HepG2 (cell line): Measurements from ENCODE around the gene HDAC4. TPM values are rescaled to one million over a fixed set of nuclear protein-coding genes. Genes with fewer than 3 reads are reported as not detected.

Source experiments
- BATF2 ChIP-seq: sonication (generic); formaldehyde crosslinking; IDR thresholded peaks from 2 replicates; pipeline ENCODE4 v1.8.0; 2022; ENCODE audit warnings: mild to moderate bottlenecking, missing genetic modification reagents, moderate library complexity
- CEBPG ChIP-seq: IDR thresholded peaks from 2 replicates; pipeline ENCODE4 v1.6.1; 2016
- DRAP1 ChIP-seq: IDR thresholded peaks from 2 replicates; pipeline ENCODE4 v1.6.1; 2016; ENCODE audit warnings: missing genetic modification reagents, missing compliant biosample characterization
- EP300 ChIP-seq, 3 experiments: sonication (generic) in 1 of 3; formaldehyde crosslinking in 1 of 3; IDR thresholded peaks; 2 replicates each; pipeline versions ENCODE4 v1.5.1 to v1.6.1; 2011 to 2020; ENCODE audit warnings: low read depth in 2 of 3, low read length in 2 of 3, borderline replicate concordance in 1 of 3, improper control_type of control experiment in 1 of 3, mild to moderate bottlenecking in 1 of 3, missing genetic modification reagents in 1 of 3, moderate library complexity in 1 of 3
- FOSL1 ChIP-seq: sonication (generic); formaldehyde crosslinking; IDR thresholded peaks from 2 replicates; pipeline ENCODE4 v1.9.0; 2021; ENCODE audit warnings: missing genetic modification reagents, borderline replicate concordance
- GABPA ChIP-seq, 2 experiments: IDR thresholded peaks; 2 replicates each; pipeline ENCODE4 v1.6.1; 2011 to 2016; ENCODE audit warnings: low read depth in 2 of 2, low read length in 1 of 2, missing biosample characterization in 1 of 2, missing genetic modification characterization in 1 of 2
- HOMEZ ChIP-seq: IDR thresholded peaks from 2 replicates; pipeline ENCODE4 v1.6.1; 2016; ENCODE audit warnings: low read depth
- IRF1 ChIP-seq: sonication (generic); formaldehyde crosslinking; IDR thresholded peaks from 2 replicates; pipeline ENCODE4 v1.4.0; 2020; ENCODE audit warnings: low read depth, mild to moderate bottlenecking, missing genetic modification reagents
- KLF15 ChIP-seq: sonication (generic); formaldehyde crosslinking; IDR thresholded peaks from 2 replicates; pipeline ENCODE4 v1.8.1; 2023; ENCODE audit warnings: borderline replicate concordance, mild to moderate bottlenecking, inconsistent platforms, missing genetic modification reagents, mixed read lengths
- KMT2B ChIP-seq: IDR thresholded peaks from 2 replicates; pipeline ENCODE4 v1.6.1; 2016; ENCODE audit warnings: missing genetic modification reagents, missing compliant biosample characterization
- NRL ChIP-seq: sonication (generic); formaldehyde crosslinking; IDR thresholded peaks from 2 replicates; pipeline ENCODE4 v1.5.0; 2020; ENCODE audit warnings: missing genetic modification reagents, mild to moderate bottlenecking, moderate library complexity, borderline replicate concordance
- POLR2A ChIP-seq, 2 experiments: IDR thresholded peaks; 2 replicates each; pipeline ENCODE4 v1.6.1; 2011; ENCODE audit warnings: low read depth in 2 of 2, low read length in 2 of 2, mild to moderate bottlenecking in 1 of 2, moderate library complexity in 1 of 2; ENCODE audit not compliant: insufficient read depth in 1 of 2
- STAG1 ChIP-seq: sonication (generic); formaldehyde crosslinking; IDR thresholded peaks from 2 replicates; pipeline ENCODE4 v1.4.0; 2020; ENCODE audit warnings: missing genetic modification reagents
- TCF7 ChIP-seq: sonication (generic); IDR thresholded peaks from 2 replicates; pipeline ENCODE4 v1.6.1; 2016; ENCODE audit warnings: antibody characterized with exemption, low read depth
- ZNF407 ChIP-seq: sonication (generic); formaldehyde crosslinking; IDR thresholded peaks from one replicate; pipeline ENCODE4 v1.5.1; 2020; ENCODE audit warnings: mild to moderate bottlenecking, missing genetic modification reagents; ENCODE audit errors: not compliant biosample characterization
- ZSCAN21 ChIP-seq: sonication (generic); formaldehyde crosslinking; IDR thresholded peaks from 2 replicates; pipeline ENCODE4 v1.8.0; 2022; ENCODE audit warnings: mild to moderate bottlenecking, missing genetic modification reagents, moderate library complexity, borderline replicate concordance
- polyA plus RNA-seq, 8 experiments: library from polyadenylated mRNA; depleted of rRNA in 3 of 8; stranded (reverse) in 7 of 8; unstranded in 1 of 8; fragments of >200 nt; fragmentation: Illumina TruSeq in 4 of 8; extraction: Trizol in 4 of 8; gene quantifications; 2 replicates each; pipeline versions ENCODE4 v1.2.1 to v1.2.3, GENCODE V29; 2011 to 2016; ENCODE audit warnings: low read depth in 4 of 8, missing spikeins in 1 of 8, mixed read lengths in 1 of 8; ENCODE audit not compliant: insufficient read depth in 1 of 8
- total RNA-seq, 5 experiments: library from RNA; depleted of rRNA; stranded (reverse); fragments of >200 nt; fragmentation: Illumina TruSeq; extraction: Trizol; gene quantifications; 2 replicates each; pipeline ENCODE4 v1.2.3, GENCODE V29; 2016; ENCODE audit warnings: low read depth in 1 of 5

Gene HDAC4
- total and polyA plus RNA-seq, 2 of the 13 experiments (the other 11 are each of a cell fraction or from before 2014, with no cell fraction given), result 10.1 to 11.5 TPM

GRCh38 chr2:239222706-239223309, 178.0 kb downstream of the HDAC4 start (continued):
- TF ChIP-seq ZSCAN21 (CRISPR knock-in tag) (no peak), EP300 (IDR thresholded peaks at IDR 0.05; ENCODE audit: low read depth in 2 of 2, low read length in 2 of 2) (0 out of 4 replicates have a peak, but pooled peaks of 1 of the 2 experiments have one; percentile 16), EP300 (CRISPR knock-in tag; IDR thresholded peaks at IDR 0.05; ENCODE audit: borderline replicate concordance) (no peak), NRL (no peak), KLF15 (no peak), KMT2B (0 out of 2 replicates have a peak, but pooled peaks have one; percentile 6), IRF1 (CRISPR knock-in tag) (no peak), HOMEZ (CRISPR knock-in tag) (no peak), GABPA (IDR thresholded peaks at IDR 0.05; ENCODE audit: low read depth, low read length) (no peak), GABPA (CRISPR knock-in tag; IDR thresholded peaks at IDR 0.05; ENCODE audit: low read depth) (no peak), POLR2A (IDR thresholded peaks at IDR 0.05; ENCODE audit: insufficient read depth in 1 of 2, low read depth in 2 of 2, low read length in 2 of 2) (no peak), BATF2 (CRISPR knock-in tag) (no peak), DRAP1 (0 out of 2 replicates have a peak, but pooled peaks have one; percentile 15), FOSL1 (CRISPR knock-in tag) (no peak), CEBPG (CRISPR knock-in tag) (peak; percentile 65), TCF7 (no peak), ZNF407 (CRISPR knock-in tag) (no peak), STAG1 (CRISPR knock-in tag) (no peak)
